Posterior cingulate gyrus (tissue), 11 donors: ENCODE measurements around the gene EBF4.
A peak's percentile ranks its signal among the peaks of the same experiment; 100 is the strongest.

Source experiments
- DNase-seq, 10 donors: peaks; one replicate each; pipeline versions ENCODE4 v3.0.0 to v3.0.0-alpha.2; 2020 to 2021; ENCODE audit warnings: mixed read lengths in 3 of 10
- intact Hi-C: fragments of 100-400 bp; cut with DNase I; formaldehyde crosslinking; loops from one replicate; pipeline ENCODE4 v1.15.1; 2023

Gene EBF4

GRCh38 chr20:2738331-2739041, 45.9 kb downstream of the EBF4 start:
- no peak for DNase-seq
- intact Hi-C loops, result no loop called here

GRCh38 chr20:2739042-2739398, 46.4 kb downstream of the EBF4 start:
- intact Hi-C loops, result no loop called here
- DNase-seq, result no peak

GRCh38 chr20:2740702-2741101, 48.1 kb downstream of the EBF4 start:
- DNase-seq, result no peak
- intact Hi-C loops, result loop anchor here (5.0 to 10.0 kb wide), 2 partner anchors 48 to 264 kb away; partner anchors contain the start of gene EBF4

GRCh38 chr20:2741463-2741862, 48.9 kb downstream of the EBF4 start:
- DNase-seq, result no peak
- intact Hi-C loops, result loop anchor here (5.0 to 10.0 kb wide), 2 partner anchors 49 to 263 kb away; partner anchors contain the start of gene EBF4

- intact Hi-C loops, result loop anchor here (5.0 to 10.0 kb wide), 2 partner anchors 50 to 263 kb away; partner anchors contain the start of gene EBF4
- no peak for DNase-seq
Observed at GRCh38 chr20:2741881-2742280, 49.3 kb downstream of the EBF4 start.

- intact Hi-C loops, result loop anchor here (5.0 to 10.0 kb wide), 2 partner anchors 50 to 262 kb away; partner anchors contain the start of gene EBF4
- no peak for DNase-seq
Observed at GRCh38 chr20:2742431-2742830, 49.9 kb downstream of the EBF4 start.

GRCh38 chr20:2742934-2743559, 50.5 kb downstream of the EBF4 start:
- intact Hi-C loops, result loop anchor here (5.0 to 10.0 kb wide), 2 partner anchors 51 to 262 kb away; partner anchors contain the start of gene EBF4
- peak in 4 of 10 donors; percentile 34 to 88 (median 50) for DNase-seq

GRCh38 chr20:2745060-2745910, 52.7 kb downstream of the EBF4 start:
- intact Hi-C loops, result loop anchor here (10.0 kb wide), 1 partner anchor 260 kb away; no protein-coding TSS in a partner anchor

GRCh38 chr20:2745936-2746635, 53.5 kb downstream of the EBF4 start:
- intact Hi-C loops, result loop anchor here (10.0 kb wide), 1 partner anchor 259 kb away; no protein-coding TSS in a partner anchor
- DNase-seq, result no peak

More at GRCh38 chr20:2745060-2745910, 52.7 kb downstream of the EBF4 start:
- DNase-seq, result no peak

- DNase-seq, result no peak
- intact Hi-C loops, result loop anchor here (10.0 kb wide), 1 partner anchor 258 kb away; no protein-coding TSS in a partner anchor
Observed at GRCh38 chr20:2746636-2747265, 54.2 kb downstream of the EBF4 start.

GRCh38 chr20:2747676-2748235, 55.2 kb downstream of the EBF4 start:
- intact Hi-C loops, result loop anchor here (10.0 kb wide), 1 partner anchor 257 kb away; no protein-coding TSS in a partner anchor

GRCh38 chr20:2748551-2749342, 56.2 kb downstream of the EBF4 start:
- intact Hi-C loops, result loop anchor here (10.0 kb wide), 1 partner anchor 256 kb away; no protein-coding TSS in a partner anchor
- DNase-seq, result no peak

More at GRCh38 chr20:2747676-2748235, 55.2 kb downstream of the EBF4 start:
- no peak for DNase-seq

- DNase-seq, result no peak
Observed at GRCh38 chr20:2749343-2749950, 56.9 kb downstream of the EBF4 start.

GRCh38 chr20:2749951-2750490, 57.4 kb downstream of the EBF4 start:
- intact Hi-C loops, result loop anchor here (10.0 kb wide), 1 partner anchor 255 kb away; no protein-coding TSS in a partner anchor
- DNase-seq, result no peak

More at GRCh38 chr20:2749343-2749950, 56.9 kb downstream of the EBF4 start:
- intact Hi-C loops, result loop anchor here (10.0 kb wide), 1 partner anchor 255 kb away; no protein-coding TSS in a partner anchor

GRCh38 chr20:2750491-2751251, 58.1 kb downstream of the EBF4 start:
- no peak for DNase-seq
- intact Hi-C loops, result no loop called here

GRCh38 chr20:2751347-2751877, 58.8 kb downstream of the EBF4 start:
- intact Hi-C loops, result no loop called here
- DNase-seq, result no peak
